Gastrocnemius medialis (tissue), 4 donors: Measurements from ENCODE around the gene COX10. TPM values are rescaled to one million over a fixed set of nuclear protein-coding genes. Genes with fewer than 3 reads are reported as not detected.

Experiments used
- ATAC-seq, 2 donors: fragments of 150-250 bp; one replicate each; pipeline ENCODE4 v1.9.1; 2016
- DNase-seq, 2 donors: peaks; one replicate each; pipeline ENCODE4 v3.0.0-alpha.2; 2019
- H3K27ac ChIP-seq, 4 donors: fragments of 200-600 bp; sonication (generic); 1 replicate in 1 of 4; 2 replicates in 3 of 4; pipeline ENCODE4 v1.5.1; 2016 to 2018; ENCODE audit warnings: mild to moderate bottlenecking in 2 of 4, moderate library complexity in 1 of 4
- H3K27me3 ChIP-seq, 3 donors: fragments of 200-600 bp; sonication (generic) in 2 of 3; 1 replicate in 1 of 3; 2 replicates in 2 of 3; pipeline versions ENCODE4 v1.5.1 to v1.6.0; 2016 to 2019; ENCODE audit warnings: mild to moderate bottlenecking in 1 of 3, moderate library complexity in 1 of 3
- H3K36me3 ChIP-seq, 2 donors: fragments of 200-600 bp; sonication (generic) in 1 of 2; one replicate each; pipeline ENCODE4 v1.5.1; 2017 to 2018
- H3K4me1 ChIP-seq, 2 donors: fragments of 200-600 bp; sonication (generic) in 1 of 2; one replicate each; pipeline ENCODE4 v1.5.1; 2016 to 2017; ENCODE audit warnings: mild to moderate bottlenecking in 2 of 2
- H3K4me3 ChIP-seq, 4 donors: fragments of 200-600 bp; sonication (generic) in 3 of 4; 1 replicate in 1 of 4; 2 replicates in 3 of 4; pipeline ENCODE4 v1.5.1; 2016 to 2019; ENCODE audit warnings: mild to moderate bottlenecking in 2 of 4
- H3K9me3 ChIP-seq, 3 donors: fragments of 200-600 bp; sonication (generic) in 2 of 3; 1 replicate in 1 of 3; 2 replicates in 2 of 3; pipeline ENCODE4 v1.5.1; 2016 to 2019
- CTCF ChIP-seq, 5 experiments: fragments of 450-650 bp in 3 of 5; fragments of 200-600 bp in 2 of 5; sonication (generic) in 2 of 5; IDR thresholded peaks in 4 of 5; conservative IDR thresholded peaks in 1 of 5; 1 replicate in 4 of 5; 2 replicates in 1 of 5; pipeline ENCODE4 v1.5.1; 2016 to 2019; ENCODE audit warnings: antibody characterized with exemption in 5 of 5, mild to moderate bottlenecking in 3 of 5, moderate library complexity in 3 of 5
- POLR2A ChIP-seq, 2 donors: fragments of 450-650 bp; IDR thresholded peaks; one replicate each; pipeline ENCODE4 v1.6.1; 2017; ENCODE audit warnings: antibody characterized with exemption in 2 of 2, mild to moderate bottlenecking in 2 of 2, moderate library complexity in 2 of 2
- in situ Hi-C, 4 donors: fragments of 200-750 bp; cut with MboI; loops; one replicate each; pipeline versions ENCODE4 v1.15.0 to v1.8.0; 2017; ENCODE audit warnings: low sequenced_read_pairs in 4 of 4
- intact Hi-C: fragments of 100-400 bp; cut with DNase I; formaldehyde crosslinking; loops from one replicate; pipeline ENCODE4 v1.15.1; 2023; ENCODE audit warnings: low total_unique reads
- total RNA-seq, 4 donors: library from RNA; depleted of rRNA; stranded (reverse); fragments of >200 nt; gene quantifications; one replicate each; pipeline versions ENCODE4 v1.1.0 to v1.2.3, GENCODE V29; 2016

COX10 gene
- total RNA-seq, 4 donors from 2014 or later = 70.6 to 123 (median 87.3) TPM

- TF ChIP-seq POLR2A (IDR thresholded peaks at IDR 0.05) (no peak), CTCF (IDR thresholded peaks at IDR 0.05 in 4 of 5, conservative IDR thresholded peaks at IDR 0.05 in 1 of 5) (no peak)
- ATAC-seq = no peak
- no peaks in the 10 kb centered on the region for H3K4me1 ChIP-seq
Measured at GRCh38 chr17:14047591-14047990, 21.7 kb upstream of the COX10 start.

GRCh38 chr17:14048169-14048568 lies 21.1 kb upstream of the COX10 start:
- in situ Hi-C loops = no loop called here

More at GRCh38 chr17:14047591-14047990, 21.7 kb upstream of the COX10 start:
- no peak for DNase-seq
- Histone ChIP-seq H3K27me3 (no peaks in the 10 kb centered on the region), H3K9me3 (no peaks in the 10 kb centered on the region), H3K36me3 (peaks cover 0 to 6% of the 10 kb centered on the region in 2 donors), H3K27ac (no peak overlapping the region), H3K4me3 (no peak overlapping the region)
- in situ Hi-C loops = no loop called here
- intact Hi-C loops = no loop called here

GRCh38 chr17:14050616-14051015 lies 18.7 kb upstream of the COX10 start:
- TF ChIP-seq CTCF (IDR thresholded peaks at IDR 0.05 in 4 of 5, conservative IDR thresholded peaks at IDR 0.05 in 1 of 5) (no peak), POLR2A (IDR thresholded peaks at IDR 0.05) (no peak)
- Histone ChIP-seq H3K9me3 (no peaks in the 10 kb centered on the region), H3K27me3 (no peaks in the 10 kb centered on the region), H3K4me3 (no peak overlapping the region), H3K4me1 (no peaks in the 10 kb centered on the region), H3K36me3 (peaks cover 0 to 6% of the 10 kb centered on the region in 2 donors), H3K27ac (no peak overlapping the region)
- no peak for DNase-seq
- in situ Hi-C loops (no loop called here), intact Hi-C loops (no loop called here)
- ATAC-seq = no peak

More at GRCh38 chr17:14048169-14048568, 21.1 kb upstream of the COX10 start:
- Histone ChIP-seq H3K27me3 (no peaks in the 10 kb centered on the region), H3K36me3 (peaks cover 0 to 6% of the 10 kb centered on the region in 2 donors), H3K4me3 (no peak overlapping the region), H3K27ac (no peak overlapping the region), H3K4me1 (no peaks in the 10 kb centered on the region), H3K9me3 (no peaks in the 10 kb centered on the region)
- no peak for DNase-seq
- TF ChIP-seq CTCF (IDR thresholded peaks at IDR 0.05 in 4 of 5, conservative IDR thresholded peaks at IDR 0.05 in 1 of 5) = peak in 1 of 5 experiments; percentile 26
- no peak for TF ChIP-seq POLR2A (IDR thresholded peaks at IDR 0.05)
- intact Hi-C loops = no loop called here
- no peak for ATAC-seq

- intact Hi-C loops = no loop called here
Measured at GRCh38 chr17:14051692-14052091, 17.6 kb upstream of the COX10 start.

More at GRCh38 chr17:14051692-14052091, 17.6 kb upstream of the COX10 start:
- Histone ChIP-seq H3K27me3 (no peaks in the 10 kb centered on the region), H3K36me3 (peaks cover 0 to 6% of the 10 kb centered on the region in 2 donors), H3K27ac (no peak overlapping the region), H3K4me3 (no peak overlapping the region), H3K4me1 (no peaks in the 10 kb centered on the region), H3K9me3 (no peaks in the 10 kb centered on the region)
- DNase-seq (no peak), ATAC-seq (no peak)
- in situ Hi-C loops = no loop called here
- TF ChIP-seq POLR2A (IDR thresholded peaks at IDR 0.05) (no peak), CTCF (IDR thresholded peaks at IDR 0.05 in 4 of 5, conservative IDR thresholded peaks at IDR 0.05 in 1 of 5) (no peak)
